HEK293 (cell line): ENCODE measurements around the gene DCTN1.

Experiments
- CTCF ChIA-PET: fragments of 350-600 bp; formaldehyde crosslinking; extraction: SDS; loops from one replicate; lab custom pipeline; 2021; ENCODE audit warnings: antibody characterized with exemption; lab: Yijun Ruan, JAX
- POLR2A ChIA-PET: fragments of 300-600 bp; formaldehyde crosslinking; extraction: SDS; loops from one replicate; lab custom pipeline; 2020; ENCODE audit warnings: antibody characterized with exemption, inconsistent platforms; lab: Yijun Ruan, JAX
- H3K27ac ChIP-seq: fragments of 200-500 bp; sonication (Bioruptor generic); 2 replicates; pipeline ENCODE4 v1.5.1; 2014; ENCODE audit warnings: low read depth, low read length, control low read depth, inconsistent platforms; ENCODE audit errors: extremely low read depth
- H3K36me3 ChIP-seq, 2 experiments: fragments of 200-500 bp in 1 of 2; sonication (Bioruptor generic) in 1 of 2; 1 replicate in 1 of 2; 2 replicates in 1 of 2; pipeline ENCODE4 v1.5.1; 2014 to 2017; ENCODE audit warnings: inconsistent platforms in 2 of 2, low read length in 2 of 2; ENCODE audit not compliant: control insufficient read depth in 2 of 2, insufficient read depth in 1 of 2
- H3K4me1 ChIP-seq: fragments of 200-500 bp; sonication (Bioruptor generic); 2 replicates; pipeline ENCODE4 v1.5.1; 2014; ENCODE audit warnings: mild to moderate bottlenecking, low read length, inconsistent platforms; ENCODE audit not compliant: control insufficient read depth, insufficient read depth
- H3K4me3 ChIP-seq: 2 replicates; pipeline ENCODE4 v1.5.1; 2011; ENCODE audit warnings: low read depth, mild to moderate bottlenecking, control low read depth, low read length, moderate library complexity
- H3K9me3 ChIP-seq: fragments of 200-500 bp; sonication (Bioruptor generic); 2 replicates; pipeline ENCODE4 v1.5.1; 2014; ENCODE audit warnings: low read depth, low read length, inconsistent platforms; ENCODE audit not compliant: control insufficient read depth, insufficient read depth
- REPIN1 ChIP-seq: fragments of 450-650 bp; formaldehyde crosslinking; IDR thresholded peaks from 2 replicates; pipeline ENCODE4 v1.5.1; 2017; ENCODE audit warnings: missing biosample characterization, missing genetic modification characterization, low read depth
- SCRT2 ChIP-seq: fragments of 450-650 bp; formaldehyde crosslinking; IDR thresholded peaks from 2 replicates; pipeline ENCODE4 v1.5.1; 2016; ENCODE audit warnings: missing biosample characterization, missing genetic modification characterization
- TCF7L2 ChIP-seq: IDR thresholded peaks from 2 replicates; pipeline ENCODE4 v1.6.1; 2011; ENCODE audit warnings: low read depth, mild to moderate bottlenecking, inconsistent platforms, low read length, moderate library complexity, borderline replicate concordance
- ZNF133 ChIP-seq: fragments of 450-650 bp; formaldehyde crosslinking; IDR thresholded peaks from 2 replicates; pipeline ENCODE4 v1.5.1; 2016; ENCODE audit warnings: missing biosample characterization, missing genetic modification characterization
- ZNF140 ChIP-seq: fragments of 450-650 bp; formaldehyde crosslinking; IDR thresholded peaks from 2 replicates; pipeline ENCODE4 v1.5.1; 2016; ENCODE audit warnings: missing biosample characterization, missing genetic modification characterization
- ZNF16 ChIP-seq: fragments of 450-650 bp; formaldehyde crosslinking; IDR thresholded peaks from 2 replicates; pipeline ENCODE4 v1.5.1; 2016; ENCODE audit warnings: low read depth, missing biosample characterization, missing genetic modification characterization
- ZNF23 ChIP-seq: fragments of 450-650 bp; formaldehyde crosslinking; IDR thresholded peaks from 2 replicates; pipeline ENCODE4 v1.5.1; 2016; ENCODE audit warnings: missing biosample characterization, missing genetic modification characterization, borderline replicate concordance
- ZNF354C ChIP-seq: fragments of 450-650 bp; formaldehyde crosslinking; IDR thresholded peaks from 2 replicates; pipeline ENCODE4 v1.5.1; 2016; ENCODE audit warnings: missing biosample characterization, missing genetic modification characterization, low read depth, borderline replicate concordance
- ZNF433 ChIP-seq: fragments of 450-650 bp; formaldehyde crosslinking; IDR thresholded peaks from 2 replicates; pipeline ENCODE4 v1.5.1; 2016; ENCODE audit warnings: missing biosample characterization, missing genetic modification characterization, low read depth
- ZNF843 ChIP-seq: fragments of 450-650 bp; formaldehyde crosslinking; IDR thresholded peaks from 2 replicates; pipeline ENCODE4 v1.5.1; 2016; ENCODE audit warnings: missing biosample characterization, missing genetic modification characterization
- TF ChIP-seq, protein P1 (sequence below): fragments of 450-650 bp; formaldehyde crosslinking; conservative IDR thresholded peaks from 2 replicates; pipeline ENCODE4 v1.5.1; 2016; ENCODE audit warnings: low read depth, missing biosample characterization, missing genetic modification characterization
- TF ChIP-seq, protein P2 (sequence below): fragments of 450-650 bp; formaldehyde crosslinking; IDR thresholded peaks from 2 replicates; pipeline ENCODE4 v1.5.1; 2017; ENCODE audit warnings: missing biosample characterization, missing genetic modification characterization
- TF ChIP-seq, protein P3 (sequence below): fragments of 450-650 bp; formaldehyde crosslinking; IDR thresholded peaks from 2 replicates; pipeline ENCODE4 v1.5.1; 2017; ENCODE audit warnings: missing biosample characterization, missing genetic modification characterization
- TF ChIP-seq, protein P4 (sequence below): fragments of 450-650 bp; formaldehyde crosslinking; IDR thresholded peaks from 2 replicates; pipeline ENCODE4 v1.5.1; 2016; ENCODE audit warnings: missing biosample characterization, missing genetic modification characterization

DCTN1 gene

DNA sequence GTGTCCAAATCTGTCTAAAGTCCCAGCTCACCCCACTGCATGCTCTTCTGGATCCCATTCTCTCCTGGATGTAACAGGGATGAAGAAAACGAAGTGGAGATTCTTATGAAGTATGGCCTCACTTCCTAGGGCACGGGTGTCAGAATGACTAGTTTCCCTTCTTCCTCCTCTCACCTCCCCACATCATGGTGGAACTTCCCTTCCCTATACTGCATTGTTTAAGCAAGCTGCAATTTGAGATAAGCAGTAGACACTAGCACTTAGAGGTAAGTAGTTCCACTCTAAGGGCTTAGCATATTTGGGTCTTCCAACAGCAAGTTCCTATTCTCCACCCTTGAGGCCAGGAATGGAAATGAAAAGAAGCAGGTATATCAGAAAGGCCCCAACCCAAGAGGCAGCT, 66.6 kb downstream of the DCTN1 start (continued):
- TF ChIP-seq, protein P1, sequence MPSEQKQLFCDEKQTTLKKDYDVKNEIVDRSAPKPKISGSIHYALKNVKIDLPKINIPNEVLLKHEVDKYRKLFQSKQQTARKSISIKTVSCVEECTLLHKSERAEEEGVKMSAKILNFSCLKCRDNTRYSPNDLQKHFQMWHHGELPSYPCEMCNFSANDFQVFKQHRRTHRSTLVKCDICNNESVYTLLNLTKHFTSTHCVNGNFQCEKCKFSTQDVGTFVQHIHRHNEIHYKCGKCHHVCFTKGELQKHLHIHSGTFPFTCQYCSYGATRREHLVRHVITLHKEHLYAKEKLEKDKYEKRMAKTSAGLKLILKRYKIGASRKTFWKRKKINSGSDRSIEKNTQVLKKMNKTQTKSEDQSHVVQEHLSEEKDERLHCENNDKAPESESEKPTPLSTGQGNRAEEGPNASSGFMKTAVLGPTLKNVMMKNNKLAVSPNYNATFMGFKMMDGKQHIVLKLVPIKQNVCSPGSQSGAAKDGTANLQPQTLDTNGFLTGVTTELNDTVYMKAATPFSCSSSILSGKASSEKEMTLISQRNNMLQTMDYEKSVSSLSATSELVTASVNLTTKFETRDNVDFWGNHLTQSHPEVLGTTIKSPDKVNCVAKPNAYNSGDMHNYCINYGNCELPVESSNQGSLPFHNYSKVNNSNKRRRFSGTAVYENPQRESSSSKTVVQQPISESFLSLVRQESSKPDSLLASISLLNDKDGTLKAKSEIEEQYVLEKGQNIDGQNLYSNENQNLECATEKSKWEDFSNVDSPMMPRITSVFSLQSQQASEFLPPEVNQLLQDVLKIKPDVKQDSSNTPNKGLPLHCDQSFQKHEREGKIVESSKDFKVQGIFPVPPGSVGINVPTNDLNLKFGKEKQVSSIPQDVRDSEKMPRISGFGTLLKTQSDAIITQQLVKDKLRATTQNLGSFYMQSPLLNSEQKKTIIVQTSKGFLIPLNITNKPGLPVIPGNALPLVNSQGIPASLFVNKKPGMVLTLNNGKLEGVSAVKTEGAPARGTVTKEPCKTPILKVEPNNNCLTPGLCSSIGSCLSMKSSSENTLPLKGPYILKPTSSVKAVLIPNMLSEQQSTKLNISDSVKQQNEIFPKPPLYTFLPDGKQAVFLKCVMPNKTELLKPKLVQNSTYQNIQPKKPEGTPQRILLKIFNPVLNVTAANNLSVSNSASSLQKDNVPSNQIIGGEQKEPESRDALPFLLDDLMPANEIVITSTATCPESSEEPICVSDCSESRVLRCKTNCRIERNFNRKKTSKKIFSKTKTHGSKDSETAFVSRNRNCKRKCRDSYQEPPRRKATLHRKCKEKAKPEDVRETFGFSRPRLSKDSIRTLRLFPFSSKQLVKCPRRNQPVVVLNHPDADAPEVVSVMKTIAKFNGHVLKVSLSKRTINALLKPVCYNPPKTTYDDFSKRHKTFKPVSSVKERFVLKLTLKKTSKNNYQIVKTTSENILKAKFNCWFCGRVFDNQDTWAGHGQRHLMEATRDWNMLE, result no peak
- TF ChIP-seq ZNF133 (tag by site-specific recombination), result no peak
- TF ChIP-seq REPIN1 (tag by site-specific recombination), result no peak
- TF ChIP-seq, protein P2, sequence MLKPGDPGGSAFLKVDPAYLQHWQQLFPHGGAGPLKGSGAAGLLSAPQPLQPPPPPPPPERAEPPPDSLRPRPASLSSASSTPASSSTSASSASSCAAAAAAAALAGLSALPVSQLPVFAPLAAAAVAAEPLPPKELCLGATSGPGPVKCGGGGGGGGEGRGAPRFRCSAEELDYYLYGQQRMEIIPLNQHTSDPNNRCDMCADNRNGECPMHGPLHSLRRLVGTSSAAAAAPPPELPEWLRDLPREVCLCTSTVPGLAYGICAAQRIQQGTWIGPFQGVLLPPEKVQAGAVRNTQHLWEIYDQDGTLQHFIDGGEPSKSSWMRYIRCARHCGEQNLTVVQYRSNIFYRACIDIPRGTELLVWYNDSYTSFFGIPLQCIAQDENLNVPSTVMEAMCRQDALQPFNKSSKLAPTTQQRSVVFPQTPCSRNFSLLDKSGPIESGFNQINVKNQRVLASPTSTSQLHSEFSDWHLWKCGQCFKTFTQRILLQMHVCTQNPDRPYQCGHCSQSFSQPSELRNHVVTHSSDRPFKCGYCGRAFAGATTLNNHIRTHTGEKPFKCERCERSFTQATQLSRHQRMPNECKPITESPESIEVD (tag by site-specific recombination), result no peak
- TF ChIP-seq, all 188 proteins: peak for 0

DNA sequence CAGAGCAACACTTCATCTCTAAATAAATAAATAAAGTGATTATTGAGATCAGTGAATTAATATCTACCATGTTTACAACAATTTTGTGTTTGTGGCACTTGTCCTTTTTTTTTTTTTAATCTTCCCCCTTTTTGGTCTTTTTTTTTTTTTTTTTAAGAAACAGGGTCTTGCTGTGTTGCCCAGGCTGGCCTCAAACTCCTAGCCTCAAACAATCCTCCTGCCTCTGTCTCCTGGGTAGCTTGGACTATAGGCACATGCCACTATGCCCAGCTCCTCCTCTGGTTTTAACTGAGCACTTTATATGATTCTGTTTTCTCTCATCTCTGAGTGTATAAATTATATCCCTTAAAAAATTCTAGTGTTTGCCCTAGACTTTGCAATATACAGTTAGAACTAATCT, 67.2 kb downstream of the DCTN1 start:
- ChIA-PET CTCF (interaction anchor here (0.6 to 2.9 kb wide), 3 partner anchors 11 to 170 kb away, joined by 3 to 22 read pairs (median 3); no protein-coding TSS in a partner anchor), POLR2A (no interaction called here)
- H3K4me1 ChIP-seq, result no peaks in the 10 kb centered on the region
- no peak overlapping the region for H3K27ac ChIP-seq
- H3K36me3 ChIP-seq, result no peaks in the 10 kb centered on the region
- TF ChIP-seq ZNF433 (no peak), ZNF140 (tag by site-specific recombination) (no peak), TCF7L2 (no peak), ZNF16 (tag by site-specific recombination) (no peak), ZNF843 (tag by site-specific recombination) (no peak), ZNF354C (tag by site-specific recombination) (no peak), SCRT2 (tag by site-specific recombination) (no peak), ZNF23 (tag by site-specific recombination) (no peak)
- TF ChIP-seq, protein P3, sequence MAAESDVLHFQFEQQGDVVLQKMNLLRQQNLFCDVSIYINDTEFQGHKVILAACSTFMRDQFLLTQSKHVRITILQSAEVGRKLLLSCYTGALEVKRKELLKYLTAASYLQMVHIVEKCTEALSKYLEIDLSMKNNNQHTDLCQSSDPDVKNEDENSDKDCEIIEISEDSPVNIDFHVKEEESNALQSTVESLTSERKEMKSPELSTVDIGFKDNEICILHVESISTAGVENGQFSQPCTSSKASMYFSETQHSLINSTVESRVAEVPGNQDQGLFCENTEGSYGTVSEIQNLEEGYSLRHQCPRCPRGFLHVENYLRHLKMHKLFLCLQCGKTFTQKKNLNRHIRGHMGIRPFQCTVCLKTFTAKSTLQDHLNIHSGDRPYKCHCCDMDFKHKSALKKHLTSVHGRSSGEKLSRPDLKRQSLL (tag by site-specific recombination), result no peak
- TF ChIP-seq, protein P4, sequence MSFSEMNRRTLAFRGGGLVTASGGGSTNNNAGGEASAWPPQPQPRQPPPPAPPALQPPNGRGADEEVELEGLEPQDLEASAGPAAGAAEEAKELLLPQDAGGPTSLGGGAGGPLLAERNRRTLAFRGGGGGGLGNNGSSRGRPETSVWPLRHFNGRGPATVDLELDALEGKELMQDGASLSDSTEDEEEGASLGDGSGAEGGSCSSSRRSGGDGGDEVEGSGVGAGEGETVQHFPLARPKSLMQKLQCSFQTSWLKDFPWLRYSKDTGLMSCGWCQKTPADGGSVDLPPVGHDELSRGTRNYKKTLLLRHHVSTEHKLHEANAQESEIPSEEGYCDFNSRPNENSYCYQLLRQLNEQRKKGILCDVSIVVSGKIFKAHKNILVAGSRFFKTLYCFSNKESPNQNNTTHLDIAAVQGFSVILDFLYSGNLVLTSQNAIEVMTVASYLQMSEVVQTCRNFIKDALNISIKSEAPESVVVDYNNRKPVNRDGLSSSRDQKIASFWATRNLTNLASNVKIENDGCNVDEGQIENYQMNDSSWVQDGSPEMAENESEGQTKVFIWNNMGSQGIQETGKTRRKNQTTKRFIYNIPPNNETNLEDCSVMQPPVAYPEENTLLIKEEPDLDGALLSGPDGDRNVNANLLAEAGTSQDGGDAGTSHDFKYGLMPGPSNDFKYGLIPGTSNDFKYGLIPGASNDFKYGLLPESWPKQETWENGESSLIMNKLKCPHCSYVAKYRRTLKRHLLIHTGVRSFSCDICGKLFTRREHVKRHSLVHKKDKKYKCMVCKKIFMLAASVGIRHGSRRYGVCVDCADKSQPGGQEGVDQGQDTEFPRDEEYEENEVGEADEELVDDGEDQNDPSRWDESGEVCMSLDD (tag by site-specific recombination), result no peak
- H3K9me3 ChIP-seq, result no peaks in the 10 kb centered on the region
- no peak overlapping the region for H3K4me3 ChIP-seq
